OCI-LY3 (cell line): ENCODE measurements around the gene SYNE1.

ENCODE experiments used
- EZH2phosphoT487 ChIP-seq: fragments of 200-600 bp; shearing (Covaris generic); IDR thresholded peaks from 2 replicates; pipeline ENCODE4 v1.6.1; 2018; ENCODE audit warnings: antibody characterized with exemption, mixed run types, low read depth
- TF ChIP-seq, protein P1 (sequence below): fragments of 200-600, 300-600 bp; sonication (generic); IDR thresholded peaks from 2 replicates; pipeline ENCODE4 v1.5.1; 2014; ENCODE audit warnings: antibody characterized with exemption, low read length, low read depth

- TF ChIP-seq, protein P1, sequence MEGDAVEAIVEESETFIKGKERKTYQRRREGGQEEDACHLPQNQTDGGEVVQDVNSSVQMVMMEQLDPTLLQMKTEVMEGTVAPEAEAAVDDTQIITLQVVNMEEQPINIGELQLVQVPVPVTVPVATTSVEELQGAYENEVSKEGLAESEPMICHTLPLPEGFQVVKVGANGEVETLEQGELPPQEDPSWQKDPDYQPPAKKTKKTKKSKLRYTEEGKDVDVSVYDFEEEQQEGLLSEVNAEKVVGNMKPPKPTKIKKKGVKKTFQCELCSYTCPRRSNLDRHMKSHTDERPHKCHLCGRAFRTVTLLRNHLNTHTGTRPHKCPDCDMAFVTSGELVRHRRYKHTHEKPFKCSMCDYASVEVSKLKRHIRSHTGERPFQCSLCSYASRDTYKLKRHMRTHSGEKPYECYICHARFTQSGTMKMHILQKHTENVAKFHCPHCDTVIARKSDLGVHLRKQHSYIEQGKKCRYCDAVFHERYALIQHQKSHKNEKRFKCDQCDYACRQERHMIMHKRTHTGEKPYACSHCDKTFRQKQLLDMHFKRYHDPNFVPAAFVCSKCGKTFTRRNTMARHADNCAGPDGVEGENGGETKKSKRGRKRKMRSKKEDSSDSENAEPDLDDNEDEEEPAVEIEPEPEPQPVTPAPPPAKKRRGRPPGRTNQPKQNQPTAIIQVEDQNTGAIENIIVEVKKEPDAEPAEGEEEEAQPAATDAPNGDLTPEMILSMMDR = no peak
- TF ChIP-seq EZH2phosphoT487 = no peak
Observed at GRCh38 chr6:152127432-152128165, 509.6 kb downstream of the SYNE1 start.
